PFSK-1 (cell line): ENCODE measurements around the gene BTBD16.

Experiments
- POLR2AphosphoS5 ChIP-seq: IDR thresholded peaks from 2 replicates; pipeline ENCODE4 v1.6.1; 2012; ENCODE audit warnings: low read depth, mild to moderate bottlenecking, control low read depth, low read length, moderate library complexity
- TF ChIP-seq, protein P1 (sequence below), 2 experiments: IDR thresholded peaks; 2 replicates each; pipeline versions ENCODE4 v1.6.1 to v1.8.0; 2011 to 2012; ENCODE audit warnings: low read depth in 2 of 2, low read length in 2 of 2, control low read depth in 1 of 2, inconsistent platforms in 1 of 2, mild to moderate bottlenecking in 1 of 2, moderate library complexity in 1 of 2; ENCODE audit not compliant: insufficient read depth in 1 of 2

DNA sequence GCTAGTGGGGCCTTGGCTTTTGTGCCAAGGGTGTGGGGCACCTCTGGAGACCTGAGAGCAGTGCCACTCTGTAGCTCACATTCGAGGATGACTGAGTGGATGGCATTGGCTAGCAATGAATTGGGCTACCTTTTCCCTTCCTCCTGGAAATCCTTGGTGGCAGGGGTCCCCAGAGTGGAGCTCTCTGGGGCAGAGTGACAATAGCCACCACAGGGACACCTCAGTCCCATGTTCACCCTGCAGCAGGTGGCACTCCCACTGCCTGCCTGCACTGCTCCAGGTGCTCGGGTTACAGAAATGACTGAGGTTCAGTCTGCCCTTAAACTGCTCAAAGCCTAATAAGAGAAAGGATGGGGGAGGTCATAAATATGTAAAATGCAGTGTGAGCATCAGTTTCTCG lies 17.8 kb downstream of the BTBD16 start:
- no peak for TF ChIP-seq POLR2AphosphoS5
- TF ChIP-seq, protein P1, sequence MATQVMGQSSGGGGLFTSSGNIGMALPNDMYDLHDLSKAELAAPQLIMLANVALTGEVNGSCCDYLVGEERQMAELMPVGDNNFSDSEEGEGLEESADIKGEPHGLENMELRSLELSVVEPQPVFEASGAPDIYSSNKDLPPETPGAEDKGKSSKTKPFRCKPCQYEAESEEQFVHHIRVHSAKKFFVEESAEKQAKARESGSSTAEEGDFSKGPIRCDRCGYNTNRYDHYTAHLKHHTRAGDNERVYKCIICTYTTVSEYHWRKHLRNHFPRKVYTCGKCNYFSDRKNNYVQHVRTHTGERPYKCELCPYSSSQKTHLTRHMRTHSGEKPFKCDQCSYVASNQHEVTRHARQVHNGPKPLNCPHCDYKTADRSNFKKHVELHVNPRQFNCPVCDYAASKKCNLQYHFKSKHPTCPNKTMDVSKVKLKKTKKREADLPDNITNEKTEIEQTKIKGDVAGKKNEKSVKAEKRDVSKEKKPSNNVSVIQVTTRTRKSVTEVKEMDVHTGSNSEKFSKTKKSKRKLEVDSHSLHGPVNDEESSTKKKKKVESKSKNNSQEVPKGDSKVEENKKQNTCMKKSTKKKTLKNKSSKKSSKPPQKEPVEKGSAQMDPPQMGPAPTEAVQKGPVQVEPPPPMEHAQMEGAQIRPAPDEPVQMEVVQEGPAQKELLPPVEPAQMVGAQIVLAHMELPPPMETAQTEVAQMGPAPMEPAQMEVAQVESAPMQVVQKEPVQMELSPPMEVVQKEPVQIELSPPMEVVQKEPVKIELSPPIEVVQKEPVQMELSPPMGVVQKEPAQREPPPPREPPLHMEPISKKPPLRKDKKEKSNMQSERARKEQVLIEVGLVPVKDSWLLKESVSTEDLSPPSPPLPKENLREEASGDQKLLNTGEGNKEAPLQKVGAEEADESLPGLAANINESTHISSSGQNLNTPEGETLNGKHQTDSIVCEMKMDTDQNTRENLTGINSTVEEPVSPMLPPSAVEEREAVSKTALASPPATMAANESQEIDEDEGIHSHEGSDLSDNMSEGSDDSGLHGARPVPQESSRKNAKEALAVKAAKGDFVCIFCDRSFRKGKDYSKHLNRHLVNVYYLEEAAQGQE (IDR thresholded peaks at IDR 0.05; ENCODE audit: insufficient read depth in 1 of 2, low read depth in 2 of 2, low read length in 2 of 2) = no peak
